Epithelial cell of esophagus (primary cell): ENCODE measurements around the gene SCAPER.

ENCODE experiments used
- DNase-seq: peaks from one replicate; pipeline ENCODE4 v3.0.0; 2010; ENCODE audit warnings: low read depth
- H3K4me3 ChIP-seq: 2 replicates; pipeline ENCODE4 v1.5.1; 2011; ENCODE audit warnings: mild to moderate bottlenecking, low read length, control low read depth
- TF ChIP-seq, protein P1 (sequence below): IDR thresholded peaks from 2 replicates; pipeline ENCODE4 v1.5.1; 2011; ENCODE audit warnings: low read depth, mild to moderate bottlenecking, low read length, control low read depth, inconsistent platforms; ENCODE audit not compliant: insufficient read depth; ENCODE audit errors: missing control alignments

SCAPER gene

DNA sequence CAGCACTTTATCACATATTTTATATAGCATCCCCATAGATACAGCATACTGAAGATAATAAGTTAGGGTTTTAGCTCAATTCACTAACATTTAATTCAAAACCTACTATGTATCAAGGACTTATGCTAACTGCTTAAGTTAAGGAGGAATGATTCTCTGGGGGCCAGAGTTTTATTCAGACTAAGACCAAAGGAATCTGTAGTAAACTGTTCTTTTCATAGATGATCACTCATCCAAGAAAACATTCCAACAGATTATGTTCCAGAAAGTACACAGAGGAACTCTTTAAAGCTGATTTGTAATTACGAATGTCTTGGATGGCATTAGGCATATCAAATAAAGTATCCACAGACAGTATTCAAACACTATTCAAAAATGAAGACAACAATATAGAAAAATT is 226.4 kb downstream of the SCAPER start:
- TF ChIP-seq, protein P1, sequence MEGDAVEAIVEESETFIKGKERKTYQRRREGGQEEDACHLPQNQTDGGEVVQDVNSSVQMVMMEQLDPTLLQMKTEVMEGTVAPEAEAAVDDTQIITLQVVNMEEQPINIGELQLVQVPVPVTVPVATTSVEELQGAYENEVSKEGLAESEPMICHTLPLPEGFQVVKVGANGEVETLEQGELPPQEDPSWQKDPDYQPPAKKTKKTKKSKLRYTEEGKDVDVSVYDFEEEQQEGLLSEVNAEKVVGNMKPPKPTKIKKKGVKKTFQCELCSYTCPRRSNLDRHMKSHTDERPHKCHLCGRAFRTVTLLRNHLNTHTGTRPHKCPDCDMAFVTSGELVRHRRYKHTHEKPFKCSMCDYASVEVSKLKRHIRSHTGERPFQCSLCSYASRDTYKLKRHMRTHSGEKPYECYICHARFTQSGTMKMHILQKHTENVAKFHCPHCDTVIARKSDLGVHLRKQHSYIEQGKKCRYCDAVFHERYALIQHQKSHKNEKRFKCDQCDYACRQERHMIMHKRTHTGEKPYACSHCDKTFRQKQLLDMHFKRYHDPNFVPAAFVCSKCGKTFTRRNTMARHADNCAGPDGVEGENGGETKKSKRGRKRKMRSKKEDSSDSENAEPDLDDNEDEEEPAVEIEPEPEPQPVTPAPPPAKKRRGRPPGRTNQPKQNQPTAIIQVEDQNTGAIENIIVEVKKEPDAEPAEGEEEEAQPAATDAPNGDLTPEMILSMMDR, result no peak
- no peak overlapping the region for H3K4me3 ChIP-seq
- no peak for DNase-seq

DNA sequence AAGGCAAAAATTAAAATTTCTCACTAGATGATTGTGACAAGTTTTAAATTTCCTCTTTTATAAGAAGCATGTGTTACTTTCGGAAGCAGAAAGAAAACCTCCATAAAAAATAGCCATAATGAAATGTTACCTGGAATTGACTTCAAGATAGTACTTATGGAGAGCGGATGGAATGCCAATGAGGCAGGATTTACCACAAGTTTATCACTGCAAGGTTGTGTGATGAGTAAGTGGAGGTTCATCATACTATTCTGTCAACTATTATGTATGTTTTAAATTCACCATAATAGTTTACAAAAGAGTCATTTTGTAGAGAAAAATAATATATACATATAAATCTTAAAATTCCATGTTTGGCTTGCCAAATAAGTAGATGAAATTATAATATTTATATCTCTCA is 230.3 kb downstream of the SCAPER start:
- no peak overlapping the region for H3K4me3 ChIP-seq

DNA sequence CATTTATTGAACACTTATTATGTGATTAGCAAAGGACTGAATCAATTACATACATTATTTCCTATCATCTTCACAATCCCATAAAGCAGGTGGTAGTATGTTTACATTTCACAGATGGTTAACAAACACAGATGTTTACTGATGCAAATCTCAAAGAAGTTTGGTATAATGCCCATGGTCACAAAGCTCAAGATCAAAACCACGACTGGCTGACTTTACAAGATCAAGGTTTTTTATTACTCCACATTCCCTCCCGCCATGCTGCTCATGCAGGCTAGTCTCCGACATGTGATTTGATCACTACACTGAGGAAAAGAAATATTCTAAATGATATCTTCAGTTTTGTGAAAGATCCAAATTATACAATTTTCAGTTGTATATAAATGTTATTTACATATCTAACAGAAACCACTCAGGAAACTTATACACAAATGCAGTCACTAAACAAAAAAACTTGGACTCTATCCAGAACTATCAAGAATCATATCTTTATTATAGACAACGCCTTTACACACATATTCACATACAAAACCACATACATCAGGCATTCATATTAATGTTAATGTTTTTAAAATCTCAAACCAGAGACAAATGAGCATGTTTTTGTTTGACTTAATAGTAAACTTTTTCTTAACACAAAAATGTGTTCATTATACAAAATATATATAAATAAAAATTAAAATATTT is 235.5 kb downstream of the SCAPER start:
- no peak for DNase-seq
- H3K4me3 ChIP-seq, result no peak overlapping the region
- TF ChIP-seq, protein P1, result no peak

More for the DNA sequence above, 230.3 kb downstream of the SCAPER start:
- TF ChIP-seq, protein P1, result no peak
- DNase-seq, result peak; percentile 45

DNA sequence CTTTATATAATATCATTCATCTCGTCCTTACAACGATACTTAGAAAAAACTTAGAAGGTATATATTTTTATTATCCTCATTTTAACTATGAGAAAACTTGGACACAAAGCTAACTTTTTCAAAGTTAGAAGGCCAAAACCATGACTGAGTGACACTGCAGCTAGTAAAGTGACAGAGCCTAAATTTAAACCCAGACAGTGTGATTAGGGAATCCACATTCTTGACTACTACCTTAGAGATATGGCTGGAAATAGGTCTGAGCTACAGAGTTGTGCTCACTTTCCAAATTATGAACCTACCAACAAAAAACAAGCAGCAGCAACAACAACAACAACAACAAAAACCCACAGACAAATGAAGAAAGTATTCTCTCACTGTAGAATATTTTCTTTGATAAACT is 236.2 kb downstream of the SCAPER start:
- no peak for DNase-seq
- no peak overlapping the region for H3K4me3 ChIP-seq
- TF ChIP-seq, protein P1, result no peak

DNA sequence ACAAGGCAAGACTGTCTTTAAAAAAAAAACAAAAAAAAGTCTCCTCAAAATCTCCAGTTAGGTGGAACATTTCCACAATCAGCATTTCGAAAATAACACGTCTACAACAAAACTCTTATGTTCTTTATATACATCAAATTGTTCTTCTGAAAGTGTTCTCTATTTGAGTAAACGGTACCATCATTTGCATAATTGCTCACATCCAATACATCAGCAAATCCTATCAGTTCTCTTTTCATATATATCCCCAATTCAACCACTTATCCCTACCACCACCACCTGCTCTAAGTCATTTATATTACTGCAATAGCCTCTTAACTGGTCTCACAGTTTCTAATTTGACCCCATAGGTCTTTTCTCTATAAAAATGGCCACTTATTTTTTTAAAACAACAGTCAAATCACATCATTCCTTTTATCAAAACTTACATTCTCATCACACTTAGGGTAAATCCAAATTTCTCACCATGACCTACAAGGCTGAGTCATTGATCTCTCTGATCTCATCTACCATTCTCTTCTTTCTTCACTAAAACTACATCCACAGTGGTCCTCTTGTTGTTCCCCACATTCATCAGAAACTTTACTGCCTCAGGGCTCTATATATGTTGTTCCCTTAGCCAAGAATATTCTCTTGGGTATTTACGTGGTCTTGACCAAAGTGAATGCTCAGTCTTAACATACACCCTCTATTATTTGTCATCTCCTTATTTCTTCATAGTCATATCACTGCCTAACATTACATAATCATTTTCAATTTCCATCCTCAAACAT is 237.0 kb downstream of the SCAPER start:
- no peak for DNase-seq
- H3K4me3 ChIP-seq, result no peak overlapping the region
- TF ChIP-seq, protein P1, result no peak

DNA sequence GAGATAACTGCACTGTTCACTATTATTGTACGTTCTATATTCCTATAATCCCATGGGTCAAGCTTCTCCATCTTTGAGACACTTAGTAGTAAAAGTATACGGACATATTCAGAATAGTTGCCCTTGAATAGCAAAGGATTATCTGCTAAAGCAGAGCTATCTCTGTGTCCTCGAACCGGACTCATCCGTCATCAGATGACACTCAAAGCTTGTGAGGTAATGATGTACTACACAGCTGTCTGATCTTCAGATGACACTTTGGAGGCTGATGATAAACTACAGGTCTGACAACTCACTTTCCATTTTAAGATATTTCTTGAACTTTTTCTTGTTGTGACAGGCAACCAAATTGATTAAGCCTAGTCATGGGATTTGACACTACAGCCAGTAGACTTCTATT is 240.2 kb downstream of the SCAPER start:
- TF ChIP-seq, protein P1, result no peak
- no peak overlapping the region for H3K4me3 ChIP-seq
- no peak for DNase-seq
